ENCODE measurements around the gene GCNT3. TPM values are rescaled to one million over a fixed set of nuclear protein-coding genes. Genes with fewer than 3 reads are reported as not detected.

GCNT3 gene
- total and polyA plus RNA-seq, 2 donors = 1.1 to 2.4 TPM

GRCh38 chr15:59587085-59587826 lies 24.3 kb upstream of the GCNT3 start:
- no peak overlapping the region for H3K4me3 ChIP-seq (ENCODE audit: low read length in 2 of 2)
- DNase-seq (ENCODE audit: low read depth in 6 of 9, low spot score in 9 of 9) = no peak
- H3K27ac ChIP-seq (ENCODE audit: low read depth in 1 of 2, low read length in 1 of 2) = no peak overlapping the region
- H3K27me3 ChIP-seq (ENCODE audit: control insufficient read depth in 2 of 2, insufficient read depth in 1 of 2, low read length in 1 of 2) = no peaks in the 10 kb centered on the region
- no peaks in the 10 kb centered on the region for H3K9me3 ChIP-seq (ENCODE audit: control insufficient read depth in 2 of 2, insufficient read depth in 1 of 2, low read length in 1 of 2)
- no peaks in the 10 kb centered on the region for H3K36me3 ChIP-seq (ENCODE audit: control insufficient read depth in 2 of 2, insufficient read depth in 2 of 2, low read length in 1 of 2)
- no peaks in the 10 kb centered on the region for H3K4me1 ChIP-seq (ENCODE audit: control insufficient read depth in 2 of 2, insufficient read depth in 2 of 2, low read length in 2 of 2)
- 60% methylated on average over 3 of the region's 3 CpGs for WGBS

DNA sequence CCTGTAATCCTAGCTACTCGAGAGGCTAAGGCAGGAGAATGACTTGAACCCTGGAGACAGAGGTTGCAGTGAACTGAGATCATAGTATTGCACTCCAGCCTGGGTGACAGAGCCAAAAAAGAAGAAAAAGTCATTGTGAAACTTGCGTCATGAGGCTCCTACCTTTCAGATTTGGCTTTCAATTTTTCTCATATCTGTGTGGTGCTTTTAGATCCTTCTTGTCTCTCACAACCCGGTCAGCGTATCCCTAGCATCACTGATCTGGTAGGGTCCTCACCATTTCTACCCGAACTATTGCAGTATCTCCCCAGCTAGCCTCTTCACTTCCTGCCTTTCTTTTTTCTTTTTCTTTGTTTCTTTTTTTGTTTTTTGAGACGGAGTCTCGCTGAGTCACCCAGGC lies 21.6 kb upstream of the GCNT3 start:
- no peaks in the 10 kb centered on the region for H3K36me3 ChIP-seq (ENCODE audit: control insufficient read depth in 2 of 2, insufficient read depth in 2 of 2, low read length in 1 of 2)
- H3K4me1 ChIP-seq (ENCODE audit: control insufficient read depth in 2 of 2, insufficient read depth in 2 of 2, low read length in 2 of 2) = no peaks in the 10 kb centered on the region
- no peaks in the 10 kb centered on the region for H3K27me3 ChIP-seq (ENCODE audit: control insufficient read depth in 2 of 2, insufficient read depth in 1 of 2, low read length in 1 of 2)
- no peak overlapping the region for H3K4me3 ChIP-seq (ENCODE audit: low read length in 2 of 2)
- no peak overlapping the region for H3K27ac ChIP-seq (ENCODE audit: low read depth in 1 of 2, low read length in 1 of 2)
- DNase-seq (ENCODE audit: low read depth in 6 of 9, low spot score in 9 of 9) = no peak
- WGBS = 80% methylated on average over 7 of the region's 7 CpGs
- H3K9me3 ChIP-seq (ENCODE audit: control insufficient read depth in 2 of 2, insufficient read depth in 1 of 2, low read length in 1 of 2) = no peaks in the 10 kb centered on the region

GRCh38 chr15:59591356-59591755 lies 20.2 kb upstream of the GCNT3 start:
- Histone ChIP-seq H3K4me1 (ENCODE audit: control insufficient read depth in 2 of 2, insufficient read depth in 2 of 2, low read length in 2 of 2) (no peaks in the 10 kb centered on the region), H3K9me3 (ENCODE audit: control insufficient read depth in 2 of 2, insufficient read depth in 1 of 2, low read length in 1 of 2) (no peaks in the 10 kb centered on the region), H3K27me3 (ENCODE audit: control insufficient read depth in 2 of 2, insufficient read depth in 1 of 2, low read length in 1 of 2) (no peaks in the 10 kb centered on the region), H3K36me3 (ENCODE audit: control insufficient read depth in 2 of 2, insufficient read depth in 2 of 2, low read length in 1 of 2) (no peaks in the 10 kb centered on the region), H3K27ac (ENCODE audit: low read depth in 1 of 2, low read length in 1 of 2) (no peak overlapping the region), H3K4me3 (ENCODE audit: low read length in 2 of 2) (no peak overlapping the region)
- WGBS = 3% methylated on average over 2 of the region's 2 CpGs
- no peak for DNase-seq (ENCODE audit: low read depth in 6 of 9, low spot score in 9 of 9)

- H3K4me1 ChIP-seq (ENCODE audit: control insufficient read depth in 2 of 2, insufficient read depth in 2 of 2, low read length in 2 of 2) = no peaks in the 10 kb centered on the region
- no peaks in the 10 kb centered on the region for H3K36me3 ChIP-seq (ENCODE audit: control insufficient read depth in 2 of 2, insufficient read depth in 2 of 2, low read length in 1 of 2)
- no peaks in the 10 kb centered on the region for H3K9me3 ChIP-seq (ENCODE audit: control insufficient read depth in 2 of 2, insufficient read depth in 1 of 2, low read length in 1 of 2)
- no peaks in the 10 kb centered on the region for H3K27me3 ChIP-seq (ENCODE audit: control insufficient read depth in 2 of 2, insufficient read depth in 1 of 2, low read length in 1 of 2)
- no peak overlapping the region for H3K27ac ChIP-seq (ENCODE audit: low read depth in 1 of 2, low read length in 1 of 2)
- H3K4me3 ChIP-seq (ENCODE audit: low read length in 2 of 2) = no peak overlapping the region
- 97% methylated on average over 3 of the region's 3 CpGs for WGBS
- DNase-seq (ENCODE audit: low read depth in 6 of 9, low spot score in 9 of 9) = no peak
Observed at GRCh38 chr15:59594493-59594942, 17.1 kb upstream of the GCNT3 start.

- Histone ChIP-seq H3K27ac (ENCODE audit: low read depth in 1 of 2, low read length in 1 of 2) (no peak overlapping the region), H3K4me1 (ENCODE audit: control insufficient read depth in 2 of 2, insufficient read depth in 2 of 2, low read length in 2 of 2) (no peaks in the 10 kb centered on the region), H3K27me3 (ENCODE audit: control insufficient read depth in 2 of 2, insufficient read depth in 1 of 2, low read length in 1 of 2) (no peaks in the 10 kb centered on the region), H3K9me3 (ENCODE audit: control insufficient read depth in 2 of 2, insufficient read depth in 1 of 2, low read length in 1 of 2) (no peaks in the 10 kb centered on the region), H3K36me3 (ENCODE audit: control insufficient read depth in 2 of 2, insufficient read depth in 2 of 2, low read length in 1 of 2) (no peaks in the 10 kb centered on the region), H3K4me3 (ENCODE audit: low read length in 2 of 2) (no peak overlapping the region)
- WGBS = 97% methylated on average over 2 of the region's 2 CpGs
- no peak for DNase-seq (ENCODE audit: low read depth in 6 of 9, low spot score in 9 of 9)
Observed at GRCh38 chr15:59594991-59595390, 16.6 kb upstream of the GCNT3 start.

GRCh38 chr15:59595434-59595915 lies 16.1 kb upstream of the GCNT3 start:
- Histone ChIP-seq H3K36me3 (ENCODE audit: control insufficient read depth in 2 of 2, insufficient read depth in 2 of 2, low read length in 1 of 2) (no peaks in the 10 kb centered on the region), H3K27ac (ENCODE audit: low read depth in 1 of 2, low read length in 1 of 2) (no peak overlapping the region), H3K4me1 (ENCODE audit: control insufficient read depth in 2 of 2, insufficient read depth in 2 of 2, low read length in 2 of 2) (no peaks in the 10 kb centered on the region), H3K27me3 (ENCODE audit: control insufficient read depth in 2 of 2, insufficient read depth in 1 of 2, low read length in 1 of 2) (no peaks in the 10 kb centered on the region), H3K9me3 (ENCODE audit: control insufficient read depth in 2 of 2, insufficient read depth in 1 of 2, low read length in 1 of 2) (no peaks in the 10 kb centered on the region), H3K4me3 (ENCODE audit: low read length in 2 of 2) (no peak overlapping the region)
- 96% methylated on average over 7 of the region's 7 CpGs for WGBS
- DNase-seq (ENCODE audit: low read depth in 6 of 9, low spot score in 9 of 9) = no peak

GRCh38 chr15:59596640-59597039 lies 14.9 kb upstream of the GCNT3 start:
- no peaks in the 10 kb centered on the region for H3K36me3 ChIP-seq (ENCODE audit: control insufficient read depth in 2 of 2, insufficient read depth in 2 of 2, low read length in 1 of 2)
- no peaks in the 10 kb centered on the region for H3K9me3 ChIP-seq (ENCODE audit: control insufficient read depth in 2 of 2, insufficient read depth in 1 of 2, low read length in 1 of 2)
- H3K27ac ChIP-seq (ENCODE audit: low read depth in 1 of 2, low read length in 1 of 2) = no peak overlapping the region
- H3K4me1 ChIP-seq (ENCODE audit: control insufficient read depth in 2 of 2, insufficient read depth in 2 of 2, low read length in 2 of 2) = no peaks in the 10 kb centered on the region
- H3K4me3 ChIP-seq (ENCODE audit: low read length in 2 of 2) = no peak overlapping the region
- no peaks in the 10 kb centered on the region for H3K27me3 ChIP-seq (ENCODE audit: control insufficient read depth in 2 of 2, insufficient read depth in 1 of 2, low read length in 1 of 2)
- DNase-seq (ENCODE audit: low read depth in 6 of 9, low spot score in 9 of 9) = no peak

DNA sequence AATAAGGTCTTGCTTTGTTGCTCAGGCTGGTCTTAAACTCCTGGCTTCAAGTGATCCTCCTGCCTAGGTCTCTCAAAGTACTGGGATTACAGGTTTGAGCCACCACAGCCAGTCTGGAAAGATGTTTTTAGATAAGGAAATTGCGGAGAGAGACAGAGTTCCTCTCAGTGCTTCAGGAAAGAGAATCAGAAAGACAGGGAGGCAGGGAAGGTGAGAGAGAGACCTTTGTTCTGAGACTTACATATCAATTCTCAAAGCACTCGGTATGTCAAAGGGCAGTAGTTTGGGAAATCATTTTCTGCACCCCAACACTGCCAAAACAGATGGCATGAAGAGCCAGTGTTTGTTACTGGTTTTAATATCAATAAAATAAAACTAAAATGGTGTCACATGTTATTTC lies 13.1 kb upstream of the GCNT3 start:
- 98% methylated on average over 2 of the region's 2 CpGs for WGBS
- H3K27ac ChIP-seq (ENCODE audit: low read depth in 1 of 2, low read length in 1 of 2) = no peak overlapping the region
- H3K4me3 ChIP-seq (ENCODE audit: low read length in 2 of 2) = no peak overlapping the region
- no peaks in the 10 kb centered on the region for H3K36me3 ChIP-seq (ENCODE audit: control insufficient read depth in 2 of 2, insufficient read depth in 2 of 2, low read length in 1 of 2)
- no peaks in the 10 kb centered on the region for H3K27me3 ChIP-seq (ENCODE audit: control insufficient read depth in 2 of 2, insufficient read depth in 1 of 2, low read length in 1 of 2)
- H3K9me3 ChIP-seq (ENCODE audit: control insufficient read depth in 2 of 2, insufficient read depth in 1 of 2, low read length in 1 of 2) = no peaks in the 10 kb centered on the region
- DNase-seq (ENCODE audit: low read depth in 6 of 9, low spot score in 9 of 9) = no peak
- H3K4me1 ChIP-seq (ENCODE audit: control insufficient read depth in 2 of 2, insufficient read depth in 2 of 2, low read length in 2 of 2) = no peaks in the 10 kb centered on the region

- Histone ChIP-seq H3K4me3 (ENCODE audit: low read length in 2 of 2) (no peak overlapping the region), H3K4me1 (ENCODE audit: control insufficient read depth in 2 of 2, insufficient read depth in 2 of 2, low read length in 2 of 2) (no peaks in the 10 kb centered on the region), H3K36me3 (ENCODE audit: control insufficient read depth in 2 of 2, insufficient read depth in 2 of 2, low read length in 1 of 2) (no peaks in the 10 kb centered on the region), H3K27ac (ENCODE audit: low read depth in 1 of 2, low read length in 1 of 2) (no peak overlapping the region), H3K27me3 (ENCODE audit: control insufficient read depth in 2 of 2, insufficient read depth in 1 of 2, low read length in 1 of 2) (no peaks in the 10 kb centered on the region), H3K9me3 (ENCODE audit: control insufficient read depth in 2 of 2, insufficient read depth in 1 of 2, low read length in 1 of 2) (no peaks in the 10 kb centered on the region)
- WGBS = 96% methylated on average over 5 of the region's 5 CpGs
- no peak for DNase-seq (ENCODE audit: low read depth in 6 of 9, low spot score in 9 of 9)
Observed at GRCh38 chr15:59605994-59606393, 5.6 kb upstream of the GCNT3 start.

Measured in thymus (tissue), 11 donors.